ENCODE measurements around the gene APBA2.

APBA2 gene

GRCh38 chr15:29057856-29058255, 172.1 kb downstream of the APBA2 start:
- Histone ChIP-seq H3K4me3 (ENCODE audit: low read length) (no peak overlapping the region), H3K36me3 (ENCODE audit: control insufficient read depth, insufficient read depth, low read length) (no peaks in the 10 kb centered on the region), H3K4me1 (ENCODE audit: control insufficient read depth, insufficient read depth, low read length) (peaks cover 9% of the 10 kb centered on the region; the same call in 1 of the 2 replicates), H3K9me3 (ENCODE audit: control insufficient read depth, insufficient read depth, low read length) (no peaks in the 10 kb centered on the region), H3K27ac (ENCODE audit: low read length) (no peak overlapping the region), H3K27me3 (ENCODE audit: control insufficient read depth, insufficient read depth, low read length) (no peaks in the 10 kb centered on the region)
- no peak for DNase-seq (ENCODE audit: low read depth, low spot score)
- no CpG with 5 or more reads among the region's 8 CpGs for WGBS (ENCODE audit: insufficient coverage, insufficient read length)

GRCh38 chr15:29058903-29059539, 173.2 kb downstream of the APBA2 start:
- Histone ChIP-seq H3K27ac (ENCODE audit: low read length) (no peak overlapping the region), H3K4me1 (ENCODE audit: control insufficient read depth, insufficient read depth, low read length) (peaks cover 9% of the 10 kb centered on the region; the same call in 1 of the 2 replicates), H3K4me3 (ENCODE audit: low read length) (no peak overlapping the region), H3K27me3 (ENCODE audit: control insufficient read depth, insufficient read depth, low read length) (no peaks in the 10 kb centered on the region), H3K36me3 (ENCODE audit: control insufficient read depth, insufficient read depth, low read length) (no peaks in the 10 kb centered on the region), H3K9me3 (ENCODE audit: control insufficient read depth, insufficient read depth, low read length) (no peaks in the 10 kb centered on the region)
- no CpG with 5 or more reads among the region's 6 CpGs for WGBS (ENCODE audit: insufficient coverage, insufficient read length)
- DNase-seq (ENCODE audit: low read depth, low spot score), result no peak

- H3K4me1 ChIP-seq (ENCODE audit: control insufficient read depth, insufficient read depth, low read length), result peaks cover 13% of the 10 kb centered on the region
- no peaks in the 10 kb centered on the region for H3K27me3 ChIP-seq (ENCODE audit: control insufficient read depth, insufficient read depth, low read length)
- no peaks in the 10 kb centered on the region for H3K9me3 ChIP-seq (ENCODE audit: control insufficient read depth, insufficient read depth, low read length)
- WGBS (ENCODE audit: insufficient coverage, insufficient read length), result no CpG with 5 or more reads among the region's 16 CpGs
- no peak for DNase-seq (ENCODE audit: low read depth, low spot score)
- H3K36me3 ChIP-seq (ENCODE audit: control insufficient read depth, insufficient read depth, low read length), result no peaks in the 10 kb centered on the region
- no peak overlapping the region for H3K27ac ChIP-seq (ENCODE audit: low read length)
- no peak overlapping the region for H3K4me3 ChIP-seq (ENCODE audit: low read length)
Measured at GRCh38 chr15:29059871-29060640, 174.3 kb downstream of the APBA2 start.

- DNase-seq (ENCODE audit: low read depth, low spot score), result no peak
- no peak overlapping the region for H3K4me3 ChIP-seq (ENCODE audit: low read length)
- no peaks in the 10 kb centered on the region for H3K27me3 ChIP-seq (ENCODE audit: control insufficient read depth, insufficient read depth, low read length)
- WGBS (ENCODE audit: insufficient coverage, insufficient read length), result no CpG with 5 or more reads among the region's 6 CpGs
- no peaks in the 10 kb centered on the region for H3K9me3 ChIP-seq (ENCODE audit: control insufficient read depth, insufficient read depth, low read length)
- no peak overlapping the region for H3K27ac ChIP-seq (ENCODE audit: low read length)
- no peaks in the 10 kb centered on the region for H3K36me3 ChIP-seq (ENCODE audit: control insufficient read depth, insufficient read depth, low read length)
- peaks cover 10% of the 10 kb centered on the region for H3K4me1 ChIP-seq (ENCODE audit: control insufficient read depth, insufficient read depth, low read length)
Measured at GRCh38 chr15:29061746-29062145, 176.0 kb downstream of the APBA2 start.

GRCh38 chr15:29062179-29062591, 176.4 kb downstream of the APBA2 start:
- peaks cover 8% of the 10 kb centered on the region for H3K4me1 ChIP-seq (ENCODE audit: control insufficient read depth, insufficient read depth, low read length)
- WGBS (ENCODE audit: insufficient coverage, insufficient read length), result no CpG with 5 or more reads among the region's 10 CpGs
- H3K9me3 ChIP-seq (ENCODE audit: control insufficient read depth, insufficient read depth, low read length), result no peaks in the 10 kb centered on the region
- DNase-seq (ENCODE audit: low read depth, low spot score), result no peak
- H3K36me3 ChIP-seq (ENCODE audit: control insufficient read depth, insufficient read depth, low read length), result no peaks in the 10 kb centered on the region
- H3K27me3 ChIP-seq (ENCODE audit: control insufficient read depth, insufficient read depth, low read length), result no peaks in the 10 kb centered on the region
- no peak overlapping the region for H3K4me3 ChIP-seq (ENCODE audit: low read length)
- no peak overlapping the region for H3K27ac ChIP-seq (ENCODE audit: low read length)

- H3K4me3 ChIP-seq (ENCODE audit: low read length), result no peak overlapping the region
- H3K4me1 ChIP-seq (ENCODE audit: control insufficient read depth, insufficient read depth, low read length), result peaks cover 7% of the 10 kb centered on the region
- no peaks in the 10 kb centered on the region for H3K9me3 ChIP-seq (ENCODE audit: control insufficient read depth, insufficient read depth, low read length)
- H3K36me3 ChIP-seq (ENCODE audit: control insufficient read depth, insufficient read depth, low read length), result no peaks in the 10 kb centered on the region
- H3K27me3 ChIP-seq (ENCODE audit: control insufficient read depth, insufficient read depth, low read length), result no peaks in the 10 kb centered on the region
- WGBS (ENCODE audit: insufficient coverage, insufficient read length), result no CpG with 5 or more reads among the region's 7 CpGs
- DNase-seq (ENCODE audit: low read depth, low spot score), result no peak
- no peak overlapping the region for H3K27ac ChIP-seq (ENCODE audit: low read length)
Measured at GRCh38 chr15:29062626-29063025, 176.9 kb downstream of the APBA2 start.

GRCh38 chr15:29063646-29064045, 177.9 kb downstream of the APBA2 start:
- DNase-seq (ENCODE audit: low read depth, low spot score), result no peak
- Histone ChIP-seq H3K36me3 (ENCODE audit: control insufficient read depth, insufficient read depth, low read length) (no peaks in the 10 kb centered on the region), H3K9me3 (ENCODE audit: control insufficient read depth, insufficient read depth, low read length) (no peaks in the 10 kb centered on the region), H3K27me3 (ENCODE audit: control insufficient read depth, insufficient read depth, low read length) (no peaks in the 10 kb centered on the region), H3K4me1 (ENCODE audit: control insufficient read depth, insufficient read depth, low read length) (peaks cover 5% of the 10 kb centered on the region), H3K27ac (ENCODE audit: low read length) (no peak overlapping the region), H3K4me3 (ENCODE audit: low read length) (no peak overlapping the region)
- WGBS (ENCODE audit: insufficient coverage, insufficient read length), result no CpG with 5 or more reads among the region's 5 CpGs

- Histone ChIP-seq H3K9me3 (ENCODE audit: control insufficient read depth, insufficient read depth, low read length) (no peaks in the 10 kb centered on the region), H3K4me1 (ENCODE audit: control insufficient read depth, insufficient read depth, low read length) (peaks cover 5% of the 10 kb centered on the region), H3K4me3 (ENCODE audit: low read length) (no peak overlapping the region), H3K27ac (ENCODE audit: low read length) (no peak overlapping the region), H3K27me3 (ENCODE audit: control insufficient read depth, insufficient read depth, low read length) (no peaks in the 10 kb centered on the region), H3K36me3 (ENCODE audit: control insufficient read depth, insufficient read depth, low read length) (no peaks in the 10 kb centered on the region)
- WGBS (ENCODE audit: insufficient coverage, insufficient read length), result no CpG with 5 or more reads among the region's 8 CpGs
- no peak for DNase-seq (ENCODE audit: low read depth, low spot score)
Measured at GRCh38 chr15:29064290-29064689, 178.5 kb downstream of the APBA2 start.

GRCh38 chr15:29064731-29065130, 179.0 kb downstream of the APBA2 start:
- Histone ChIP-seq H3K27ac (ENCODE audit: low read length) (no peak overlapping the region), H3K36me3 (ENCODE audit: control insufficient read depth, insufficient read depth, low read length) (no peaks in the 10 kb centered on the region), H3K27me3 (ENCODE audit: control insufficient read depth, insufficient read depth, low read length) (no peaks in the 10 kb centered on the region), H3K4me1 (ENCODE audit: control insufficient read depth, insufficient read depth, low read length) (peaks cover 5% of the 10 kb centered on the region), H3K4me3 (ENCODE audit: low read length) (no peak overlapping the region), H3K9me3 (ENCODE audit: control insufficient read depth, insufficient read depth, low read length) (no peaks in the 10 kb centered on the region)
- WGBS (ENCODE audit: insufficient coverage, insufficient read length), result no CpG with 5 or more reads among the region's 8 CpGs
- no peak for DNase-seq (ENCODE audit: low read depth, low spot score)

GRCh38 chr15:29065571-29065970, 179.8 kb downstream of the APBA2 start:
- Histone ChIP-seq H3K36me3 (ENCODE audit: control insufficient read depth, insufficient read depth, low read length) (no peaks in the 10 kb centered on the region), H3K27ac (ENCODE audit: low read length) (no peak overlapping the region), H3K4me3 (ENCODE audit: low read length) (no peak overlapping the region; the same call in 1 of the 2 replicates), H3K27me3 (ENCODE audit: control insufficient read depth, insufficient read depth, low read length) (no peaks in the 10 kb centered on the region), H3K4me1 (ENCODE audit: control insufficient read depth, insufficient read depth, low read length) (peaks cover 5% of the 10 kb centered on the region), H3K9me3 (ENCODE audit: control insufficient read depth, insufficient read depth, low read length) (no peaks in the 10 kb centered on the region)
- WGBS (ENCODE audit: insufficient coverage, insufficient read length), result no CpG with 5 or more reads among the region's 5 CpGs
- no peak for DNase-seq (ENCODE audit: low read depth, low spot score)

Data from iPS DF 6.9 (cell line).